GM12878 (cell line): ENCODE data around the gene SLC35A1. TPM values are rescaled to one million over a fixed set of nuclear protein-coding genes. Genes with fewer than 3 reads are reported as not detected.

Experiments
- ATAC-seq: fragments of 200-7000 bp; cut with Tn5 transposase; 3 replicates; pipeline ENCODE4 v1.9.1; 2020; ENCODE audit warnings: mild to moderate bottlenecking, moderate library complexity
- BruUV-seq: library from RNA; stranded (reverse); fragments of 400-500 nt; replicated peaks from 2 replicates; lab custom pipeline; 2021; lab: Mats Ljungman, UMichigan
- CTCF ChIA-PET: fragments of 300-600 bp; sonication (Branson Sonifier 250); formaldehyde crosslinking; extraction: SDS; loops from one replicate; lab custom pipeline; 2021; ENCODE audit warnings: inconsistent platforms; lab: Yijun Ruan, JAX
- POLR2A ChIA-PET: fragments of 350-600 bp; formaldehyde crosslinking; extraction: SDS; loops from one replicate; lab custom pipeline; 2021; ENCODE audit warnings: inconsistent platforms; lab: Charles Lee
- RAD21 ChIA-PET: fragments of 300-600 bp; sonication (Branson Sonifier 250); formaldehyde crosslinking; loops from one replicate; lab custom pipeline; 2023; ENCODE audit warnings: antibody characterized with exemption; ENCODE audit not compliant: unreplicated experiment; lab: Charles Lee
- SMC1A ChIA-PET: fragments of 300-600 bp; sonication (Branson Sonifier 250); formaldehyde crosslinking; loops from one replicate; lab custom pipeline; 2023; ENCODE audit not compliant: unreplicated experiment, uncharacterized antibody; lab: Charles Lee
- DNase-seq: peaks from one replicate; pipeline ENCODE4 v3.0.0-alpha.2; 2011; ENCODE audit warnings: low read depth, low spot score
- FAIRE-seq: peaks from 3 replicates; lab custom pipeline; 2011; peaks lifted over from hg19 to GRCh38; lab: Jason Lieb, UNC
- H2AFZ ChIP-seq: 2 replicates; pipeline ENCODE4 v1.6.0; 2011; ENCODE audit warnings: low read depth, low read length, control low read depth; ENCODE audit not compliant: control insufficient read depth
- H3K27ac ChIP-seq: 2 replicates; pipeline ENCODE4 v1.5.1; 2011; ENCODE audit warnings: control low read depth; ENCODE audit not compliant: control insufficient read depth, insufficient read depth
- H3K27me3 ChIP-seq, 2 experiments: replicated peaks in 1 of 2; 2 replicates each; pipeline versions ENCODE4 v1.6.0 to v1.6.1; 2011; ENCODE audit warnings: low read length in 1 of 2; ENCODE audit not compliant: control insufficient read depth in 2 of 2, insufficient read depth in 2 of 2
- H3K36me3 ChIP-seq, 2 experiments: 2 replicates each; pipeline ENCODE4 v1.5.1; 2011; ENCODE audit warnings: low read length in 1 of 2; ENCODE audit not compliant: control insufficient read depth in 2 of 2, insufficient read depth in 2 of 2
- H3K4me1 ChIP-seq: 2 replicates; pipeline ENCODE4 v1.6.1; 2011; ENCODE audit warnings: mild to moderate bottlenecking, low read length, moderate library complexity, mixed read lengths; ENCODE audit not compliant: control insufficient read depth, insufficient read depth
- H3K4me2 ChIP-seq: 2 replicates; pipeline ENCODE4 v1.6.0; 2011; ENCODE audit warnings: control low read depth; ENCODE audit not compliant: control insufficient read depth, insufficient read depth
- H3K4me3 ChIP-seq: fragments of 200-600 bp; sonication (generic); 2 replicates; pipeline ENCODE4 v1.5.1; 2016
- H3K79me2 ChIP-seq: 2 replicates; pipeline ENCODE4 v1.6.0; 2011; ENCODE audit warnings: low read length; ENCODE audit not compliant: control insufficient read depth, insufficient read depth
- H3K9ac ChIP-seq: 2 replicates; pipeline ENCODE4 v1.8.0; 2011; ENCODE audit warnings: low read length, control low read depth, mixed read lengths; ENCODE audit not compliant: control insufficient read depth, insufficient read depth
- H3K9me3 ChIP-seq: replicated peaks from 3 replicates; pipeline ENCODE4 v1.5.1; 2011; ENCODE audit warnings: mild to moderate bottlenecking, low read length; ENCODE audit not compliant: control insufficient read depth, insufficient read depth
- H4K20me1 ChIP-seq: 2 replicates; pipeline ENCODE4 v1.6.0; 2011; ENCODE audit not compliant: control insufficient read depth, insufficient read depth
- ASH2L ChIP-seq: fragments of 300-600, 200-600 bp; sonication (generic); IDR thresholded peaks from 2 replicates; pipeline ENCODE4 v1.6.1; 2017; ENCODE audit warnings: low read depth, mild to moderate bottlenecking, borderline replicate concordance
- CEBPZ ChIP-seq: fragments of 150-350 bp; IDR thresholded peaks from 2 replicates; pipeline ENCODE4 v1.6.1; 2016; ENCODE audit warnings: low read depth, low read length
- MEF2A ChIP-seq: IDR thresholded peaks from 2 replicates; pipeline ENCODE4 v1.6.1; 2011; ENCODE audit warnings: low read depth, mild to moderate bottlenecking, low read length, moderate library complexity; ENCODE audit not compliant: insufficient read depth
- MEF2B ChIP-seq: fragments of 450-650 bp; IDR thresholded peaks from 2 replicates; pipeline ENCODE4 v1.6.1; 2018; ENCODE audit warnings: mild to moderate bottlenecking, moderate library complexity; ENCODE audit not compliant: partially characterized antibody, poor library complexity, severe bottlenecking
- NFYB ChIP-seq: IDR thresholded peaks from 2 replicates; pipeline ENCODE4 v1.6.1; 2011; ENCODE audit warnings: low read depth, mild to moderate bottlenecking, low read length, improper control_type of control experiment, moderate library complexity; ENCODE audit not compliant: insufficient read depth
- RAD51 ChIP-seq: fragments of 450-650 bp; IDR thresholded peaks from 2 replicates; pipeline ENCODE4 v1.6.1; 2016; ENCODE audit warnings: moderate library complexity, mild to moderate bottlenecking, inconsistent platforms
- SIX5 ChIP-seq: IDR thresholded peaks from 2 replicates; pipeline ENCODE4 v1.6.1; 2011; ENCODE audit warnings: mild to moderate bottlenecking, low read depth, low read length, moderate library complexity; ENCODE audit not compliant: severe bottlenecking
- TCF12 ChIP-seq: IDR thresholded peaks from 2 replicates; pipeline ENCODE4 v1.6.1; 2011; ENCODE audit warnings: low read depth, mild to moderate bottlenecking, low read length
- WGBS: methylation state at CpG from one replicate; pipeline ENCODE4 v1.1.6; 2016; ENCODE audit warnings: low lambda C conversion rate; ENCODE audit not compliant: insufficient replicate concordance, insufficient coverage; ENCODE audit errors: missing lambda C conversion rate; 5-methylcytosine and 5-hydroxymethylcytosine counted together
- in situ Hi-C: fragments of 300-500 bp; cut with MboI; formaldehyde crosslinking; loops from 9 replicates; pipeline ENCODE4 v1.14.3; 2018; ENCODE audit warnings: mixed read lengths
- intact Hi-C: fragments of 100-400 bp; cut with micrococcal nuclease; formaldehyde crosslinking; loops from one replicate; pipeline ENCODE4 v1.14.2; 2022; ENCODE audit not compliant: unreplicated experiment
- polyA plus RNA-seq, 11 experiments: library from polyadenylated mRNA; depleted of rRNA in 4 of 11; unstranded in 6 of 11; stranded (reverse) in 5 of 11; fragments of >200 nt; fragmentation: Nextera tagmentation in 4 of 11; fragmentation: Illumina TruSeq in 1 of 11; extraction: Ambion mirVana in 4 of 11; extraction: Trizol in 1 of 11; gene quantifications; 1 replicate in 1 of 11; 2 replicates in 10 of 11; pipeline versions ENCODE4 v1.2.1 to v1.2.3, GENCODE V29; 2011 to 2016; ENCODE audit warnings: inconsistent platforms in 2 of 11, missing spikeins in 2 of 11, low read depth in 1 of 11
- total RNA-seq, 4 experiments: library from RNA; depleted of rRNA in 3 of 4; stranded (reverse); fragments of >200 nt in 3 of 4; fragmentation: Illumina TruSeq in 1 of 4; extraction: Trizol in 1 of 4; gene quantifications; 2 replicates each; pipeline versions ENCODE4 v1.2.1 to v1.2.3, GENCODE V29; 2013 to 2021

SLC35A1 gene
- total and polyA plus RNA-seq, 10 of the 15 experiments (the other 5 are each of a cell fraction or from before 2014, with no cell fraction given), result 7.1 to 28.0 (median 12.4) TPM

DNA sequence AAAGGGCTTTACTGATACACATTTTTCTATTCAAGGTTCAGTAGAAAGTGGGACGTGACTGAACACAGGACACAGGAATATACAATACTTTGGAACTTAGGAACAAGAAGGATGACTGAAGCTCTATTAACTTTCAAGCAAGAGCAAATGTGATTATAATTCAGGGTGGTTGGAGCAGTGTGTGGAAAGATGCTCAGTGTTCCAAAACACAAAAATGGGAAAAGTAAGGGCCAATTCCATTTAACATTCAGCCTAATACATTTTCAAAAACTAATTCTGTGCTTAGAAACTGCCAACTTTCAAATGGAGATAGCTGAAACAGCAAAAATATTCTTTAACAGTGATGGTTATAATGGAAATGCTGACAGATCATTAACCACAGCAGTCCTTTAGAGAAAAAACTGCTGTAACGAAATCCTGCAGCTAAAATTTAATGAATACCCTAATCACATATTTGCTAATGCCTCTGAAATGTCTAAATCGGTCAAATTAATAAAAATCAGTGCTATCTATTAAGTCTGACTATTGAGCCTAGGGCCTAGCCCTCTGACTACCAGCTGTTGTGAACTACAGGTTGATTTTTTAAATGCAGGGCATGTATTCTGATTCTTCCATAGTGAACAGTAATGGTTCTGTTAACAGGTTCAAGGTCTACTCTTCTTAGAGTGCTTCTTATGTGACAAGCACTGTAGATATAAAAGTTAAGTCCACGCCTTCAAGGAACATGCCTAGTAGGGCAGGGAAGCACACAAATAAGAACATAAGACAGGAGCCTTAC is 71.1 kb downstream of the SLC35A1 start:
- no peak overlapping the region for H3K9ac ChIP-seq
- no peak for TF ChIP-seq NFYB
- TF ChIP-seq MEF2B, result no peak
- no peak for TF ChIP-seq ASH2L
- no peak for TF ChIP-seq TCF12
- no peak for TF ChIP-seq RAD51
- no peak for TF ChIP-seq MEF2A
- no peak for TF ChIP-seq CEBPZ
- TF ChIP-seq SIX5, result no peak
- in situ Hi-C loops, result no loop called here
- SMC1A ChIA-PET, result interaction anchor here (0.6 to 0.7 kb wide), 2 partner anchors 10 to 64 kb away, joined by 3 read pairs; no protein-coding TSS in a partner anchor
- H3K4me3 ChIP-seq, result no peak overlapping the region
- H4K20me1 ChIP-seq, result no peaks in the 10 kb centered on the region
- no peak overlapping the region for H3K27ac ChIP-seq
- H3K79me2 ChIP-seq, result no peaks in the 10 kb centered on the region
- no peak overlapping the region for H3K4me2 ChIP-seq
- BruUV-seq, result TSS peak; percentile 22
- no peak for FAIRE-seq
- no peak overlapping the region for H2AFZ ChIP-seq
- H3K27me3 ChIP-seq, result no peaks in the 10 kb centered on the region
- RAD21 ChIA-PET, result no interaction called here
- no peak for DNase-seq
- no peaks in the 10 kb centered on the region for H3K4me1 ChIP-seq
- POLR2A ChIA-PET, result no interaction called here
- H3K36me3 ChIP-seq, result peaks cover 6 to 24% of the 10 kb centered on the region in 2 experiments
- intact Hi-C loops, result no loop called here
- WGBS, result over 99% methylated on average over 4 of the region's 4 CpGs
- no peak for ATAC-seq
- H3K9me3 ChIP-seq, result peaks cover 7% of the 10 kb centered on the region; the same call in 1 of the 3 replicates
- CTCF ChIA-PET, result interaction anchor here (0.6 kb wide), 2 partner anchors 123 to 159 kb away, joined by 3 read pairs; no protein-coding TSS in a partner anchor
